GM21447 (cell line): ENCODE results near the gene OR8G1.
"Not testable (repeated sequence)": the region's sequence is repeated elsewhere in the genome, so short reads cannot be mapped to it uniquely, and the experiment has no call there.

ENCODE experiments used
- ATAC-seq: cut with Tn5 transposase; IDR thresholded peaks from one replicate; pipeline ENCODE4 v1.9.1; 2021; ENCODE audit not compliant: unreplicated experiment

The OR8G1 gene

GRCh38 chr11:124233376-124233775, 7.5 kb upstream of the OR8G1 start:
- ATAC-seq, result no peak

GRCh38 chr11:124238512-124238911, 2.4 kb upstream of the OR8G1 start:
- no peak for ATAC-seq

GRCh38 chr11:124249869-124250268, 9.0 kb downstream of the OR8G1 start:
- ATAC-seq, result not testable (repeated sequence)

- no peak for ATAC-seq
Measured at GRCh38 chr11:124256076-124256475, 15.2 kb downstream of the OR8G1 start, which contains the start of gene OR8G5. Gene OR8G5, plus strand, starts transcription at chr11:124256376. Its CDS starts 8,556 bp downstream, at chr11:124264932.

- ATAC-seq, result not testable (repeated sequence)
Measured at GRCh38 chr11:124265041-124265440, 24.1 kb downstream of the OR8G1 start.

- ATAC-seq, result not testable (repeated sequence)
Measured at GRCh38 chr11:124270886-124271285, 30.0 kb downstream of the OR8G1 start.

- ATAC-seq, result no peak
Measured at GRCh38 chr11:124274000-124274399, 33.1 kb downstream of the OR8G1 start.

- ATAC-seq, result no peak
Measured at GRCh38 chr11:124276081-124276480, 35.2 kb downstream of the OR8G1 start.

GRCh38 chr11:124277207-124277606, 36.3 kb downstream of the OR8G1 start:
- ATAC-seq, result no peak

GRCh38 chr11:124277804-124278203, 36.9 kb downstream of the OR8G1 start:
- no peak for ATAC-seq

GRCh38 chr11:124278261-124278660, 37.4 kb downstream of the OR8G1 start:
- no peak for ATAC-seq

- ATAC-seq, result no peak
Measured at GRCh38 chr11:124285610-124286344, 44.9 kb downstream of the OR8G1 start.

- no peak for ATAC-seq
Measured at GRCh38 chr11:124294687-124295086, 53.8 kb downstream of the OR8G1 start.

GRCh38 chr11:124296016-124296415, 55.1 kb downstream of the OR8G1 start:
- ATAC-seq, result no peak

GRCh38 chr11:124297921-124298320, 57.0 kb downstream of the OR8G1 start:
- ATAC-seq, result no peak

GRCh38 chr11:124301548-124301947, 60.7 kb downstream of the OR8G1 start:
- ATAC-seq, result no peak

GRCh38 chr11:124302347-124303125, 61.6 kb downstream of the OR8G1 start:
- ATAC-seq, result no peak
